H1 (cell line): ENCODE data around the gene ANAPC10. TPM values are rescaled to one million over a fixed set of nuclear protein-coding genes. Genes with fewer than 3 reads are reported as not detected.

Source experiments
- CTCF ChIA-PET: fragments of 300-600 bp; sonication (Branson Sonifier 250); formaldehyde crosslinking; loops from one replicate; lab custom pipeline; 2021; ENCODE audit not compliant: partially characterized antibody; lab: Charles Lee
- POLR2A ChIA-PET: fragments of 300-600 bp; sonication (Branson Sonifier 250); formaldehyde crosslinking; loops from one replicate; lab custom pipeline; 2021; ENCODE audit warnings: inconsistent platforms; ENCODE audit not compliant: partially characterized antibody; lab: Charles Lee
- DNase-seq, 2 experiments: peaks; one replicate each; pipeline versions ENCODE4 v3.0.0 to v3.0.0-alpha.2; 2010 to 2022; ENCODE audit warnings: low spot score in 2 of 2, low read depth in 1 of 2, mixed read lengths in 1 of 2
- FAIRE-seq: peaks from 2 replicates; lab custom pipeline; 2011; peaks lifted over from hg19 to GRCh38; lab: Jason Lieb, UNC
- H2AFZ ChIP-seq: 2 replicates; pipeline ENCODE4 v1.8.1; 2012; ENCODE audit warnings: low read length, inconsistent platforms
- H2AK5ac ChIP-seq: 2 replicates; pipeline ENCODE4 v1.6.1; 2013; ENCODE audit warnings: low read depth, low read length
- H2BK120ac ChIP-seq: replicated peaks from 2 replicates; pipeline ENCODE3; 2013; ENCODE audit warnings: low read depth, low read length, inconsistent platforms
- H2BK12ac ChIP-seq: 2 replicates; pipeline ENCODE4 v1.6.1; 2013; ENCODE audit warnings: low read depth, low read length
- H2BK15ac ChIP-seq: 2 replicates; pipeline ENCODE4 v1.6.1; 2013; ENCODE audit warnings: low read length
- H2BK20ac ChIP-seq: 2 replicates; pipeline ENCODE4 v1.6.1; 2013; ENCODE audit warnings: low read length
- H2BK5ac ChIP-seq: 2 replicates; pipeline ENCODE4 v1.6.1; 2013; ENCODE audit warnings: low read depth, low read length
- H3K14ac ChIP-seq: 2 replicates; pipeline ENCODE4 v1.6.1; 2013; ENCODE audit warnings: inconsistent platforms; ENCODE audit not compliant: insufficient read length
- H3K18ac ChIP-seq: 2 replicates; pipeline ENCODE4 v1.6.1; 2013; ENCODE audit warnings: low read length; ENCODE audit errors: extremely low read depth
- H3K23ac ChIP-seq: 2 replicates; pipeline ENCODE4 v1.6.1; 2013; ENCODE audit warnings: inconsistent platforms; ENCODE audit not compliant: insufficient read length
- H3K23me2 ChIP-seq: 2 replicates; pipeline ENCODE4 v1.6.1; 2013; ENCODE audit warnings: low read depth, low read length
- H3K27ac ChIP-seq: 2 replicates; pipeline ENCODE4 v1.6.1; 2011; ENCODE audit warnings: low read depth, low read length, inconsistent platforms
- H3K27me3 ChIP-seq, 4 experiments: replicated peaks in 1 of 4; 1 replicate in 1 of 4; 2 replicates in 3 of 4; pipeline versions ENCODE4 v1.6.1 to v1.8.1; 2011 to 2013; ENCODE audit warnings: low read length in 3 of 4, mild to moderate bottlenecking in 3 of 4, inconsistent platforms in 2 of 4, mixed read lengths in 2 of 4, moderate library complexity in 1 of 4; ENCODE audit not compliant: control insufficient read depth in 3 of 4, insufficient read depth in 3 of 4; ENCODE audit errors: extremely low read depth in 1 of 4
- H3K36me3 ChIP-seq, 4 experiments: 2 replicates each; pipeline versions ENCODE4 v1.6.1 to v1.8.1; 2011 to 2013; ENCODE audit warnings: mild to moderate bottlenecking in 4 of 4, low read length in 3 of 4, moderate library complexity in 2 of 4, control low read depth in 1 of 4, inconsistent platforms in 1 of 4; ENCODE audit not compliant: insufficient read depth in 4 of 4, control insufficient read depth in 2 of 4
- H3K4ac ChIP-seq: replicated peaks from 2 replicates; pipeline ENCODE3; 2013; ENCODE audit warnings: low read length, low read depth, mixed read lengths, inconsistent platforms; ENCODE audit not compliant: insufficient read length
- H3K4me1 ChIP-seq, 4 experiments: replicated peaks in 1 of 4; 1 replicate in 1 of 4; 2 replicates in 3 of 4; pipeline versions ENCODE4 v1.6.1 to v1.8.1; 2011 to 2013; ENCODE audit warnings: low read length in 3 of 4, inconsistent platforms in 2 of 4, mixed read lengths in 1 of 4; ENCODE audit not compliant: insufficient read depth in 4 of 4, control insufficient read depth in 3 of 4
- H3K4me2 ChIP-seq, 2 experiments: 2 replicates each; pipeline versions ENCODE4 v1.6.1 to v1.8.1; 2011 to 2013; ENCODE audit warnings: low read depth in 2 of 2, low read length in 2 of 2, control low read depth in 1 of 2, inconsistent platforms in 1 of 2, mild to moderate bottlenecking in 1 of 2; ENCODE audit not compliant: insufficient read depth in 1 of 2
- H3K4me3 ChIP-seq, 4 experiments: fragments of 200-600, 300-600 bp in 1 of 4; sonication (generic), shearing (Covaris generic), sonication (Bioruptor Twin) in 1 of 4; 2 replicates each; pipeline versions ENCODE4 v1.5.1 to v1.8.1; 2011 to 2016; ENCODE audit warnings: low read length in 4 of 4, low read depth in 3 of 4, control low read depth in 2 of 4, inconsistent platforms in 2 of 4, mild to moderate bottlenecking in 2 of 4, mixed read lengths in 1 of 4, moderate library complexity in 1 of 4; ENCODE audit not compliant: insufficient read depth in 2 of 4; ENCODE audit errors: extremely low read depth in 1 of 4
- H3K56ac ChIP-seq: replicated peaks from 2 replicates; pipeline ENCODE3; 2013; ENCODE audit warnings: low read depth, mild to moderate bottlenecking, mixed read lengths, low read length, inconsistent platforms; ENCODE audit not compliant: insufficient read length
- H3K79me1 ChIP-seq: 2 replicates; pipeline ENCODE4 v1.6.1; 2013; ENCODE audit warnings: low read depth, low read length, control low read depth
- H3K79me2 ChIP-seq, 2 experiments: 2 replicates each; pipeline versions ENCODE4 v1.6.1 to v1.8.1; 2012 to 2013; ENCODE audit warnings: low read length in 2 of 2, mild to moderate bottlenecking in 2 of 2, inconsistent platforms in 1 of 2; ENCODE audit not compliant: insufficient read depth in 2 of 2, control insufficient read depth in 1 of 2
- H3K9ac ChIP-seq, 4 experiments: replicated peaks in 1 of 4; 1 replicate in 1 of 4; 2 replicates in 3 of 4; pipeline versions ENCODE4 v1.6.1 to v1.8.1; 2011 to 2013; ENCODE audit warnings: low read depth in 3 of 4, low read length in 3 of 4, control low read depth in 2 of 4, mild to moderate bottlenecking in 2 of 4, moderate library complexity in 2 of 4, inconsistent platforms in 1 of 4; ENCODE audit errors: extremely low read depth in 1 of 4
- H3K9me3 ChIP-seq, 2 experiments: 2 replicates each; pipeline versions ENCODE4 v1.6.1 to v1.8.1; 2012 to 2013; ENCODE audit warnings: mild to moderate bottlenecking in 2 of 2, moderate library complexity in 2 of 2, control low read depth in 1 of 2, inconsistent platforms in 1 of 2, low read depth in 1 of 2, low read length in 1 of 2, mixed read lengths in 1 of 2; ENCODE audit not compliant: insufficient read depth in 2 of 2
- H4K20me1 ChIP-seq, 2 experiments: replicated peaks in 1 of 2; 2 replicates each; pipeline versions ENCODE3 to v1.8.1; 2011 to 2013; ENCODE audit warnings: inconsistent platforms in 2 of 2, low read length in 2 of 2, mild to moderate bottlenecking in 1 of 2; ENCODE audit not compliant: insufficient read depth in 2 of 2, control insufficient read depth in 1 of 2
- H4K5ac ChIP-seq: 2 replicates; pipeline ENCODE4 v1.6.1; 2013; ENCODE audit warnings: low read length, low read depth, mixed read lengths, inconsistent platforms; ENCODE audit not compliant: insufficient read length
- H4K8ac ChIP-seq: 2 replicates; pipeline ENCODE4 v1.8.0; 2013; ENCODE audit warnings: mild to moderate bottlenecking, moderate library complexity, low read length, inconsistent platforms; ENCODE audit not compliant: insufficient read depth; ENCODE audit errors: extremely low read depth
- H4K91ac ChIP-seq: replicated peaks from 2 replicates; pipeline ENCODE3; 2013; ENCODE audit warnings: low read length, mixed read lengths, inconsistent platforms; ENCODE audit not compliant: insufficient read length
- HDAC2 ChIP-seq, 2 experiments: fragments of 300-600 bp in 1 of 2; sonication (generic) in 1 of 2; IDR thresholded peaks; 2 replicates each; pipeline ENCODE4 v1.6.1; 2011 to 2012; ENCODE audit warnings: low read depth in 2 of 2, low read length in 2 of 2, mild to moderate bottlenecking in 2 of 2, moderate library complexity in 2 of 2, borderline replicate concordance in 1 of 2, inconsistent platforms in 1 of 2
- WGBS, 2 experiments: shearing (Covaris generic) in 1 of 2; methylation state at CpG; one replicate each; pipeline versions ENCODE4 v1.1.6 to v1.1.7; 2013 to 2015; ENCODE audit warnings: low lambda C conversion rate in 2 of 2, mixed read lengths in 2 of 2, inconsistent platforms in 1 of 2, low coverage in 1 of 2, missing lambda C conversion rate in 1 of 2; ENCODE audit not compliant: insufficient replicate concordance in 2 of 2, insufficient coverage in 1 of 2, insufficient read length in 1 of 2; ENCODE audit errors: extremely low coverage in 1 of 2, missing lambda C conversion rate in 1 of 2; 5-methylcytosine and 5-hydroxymethylcytosine counted together
- polyA plus RNA-seq, 7 experiments: library from polyadenylated mRNA; depleted of rRNA in 3 of 7; stranded (reverse) in 5 of 7; unstranded in 2 of 7; fragments of >200 nt in 5 of 7; fragments of 200-250 nt in 2 of 7; gene quantifications; 1 replicate in 5 of 7; 2 replicates in 1 of 7; 4 replicates in 1 of 7; pipeline versions ENCODE4 v1.2.1 to v1.2.3, GENCODE V29; 2011 to 2013; ENCODE audit warnings: missing spikeins in 2 of 7, mixed read lengths in 2 of 7
- total RNA-seq: library from RNA; stranded (reverse); fragmentation: NEBNext Ultra II Directional; extraction: Animal tissue kit (Norgen Biotek cat#: 25700); gene quantifications from 2 replicates; pipeline ENCODE4 v1.2.1, GENCODE V29; 2021

Gene ANAPC10
- total and polyA plus RNA-seq, 2 of the 8 experiments (the other 6 are each of a cell fraction or from before 2014, with no cell fraction given) = 17.6 to 23.3 TPM

GRCh38 chr4:145090380-145090779 is 7.6 kb downstream of the ANAPC10 start:
- FAIRE-seq = no peak
- peaks cover 5% of the 10 kb centered on the region in 2 experiments for H4K20me1 ChIP-seq
- H3K27me3 ChIP-seq = no peaks in the 10 kb centered on the region
- 95% methylated on average over 1 of the region's 1 CpG; no CpG with 5 or more reads in 1 of the 2 experiments for WGBS, 2 experiments
- ChIA-PET CTCF (no interaction called here), POLR2A (no interaction called here)
- TF ChIP-seq HDAC2 (IDR thresholded peaks at IDR 0.05; ENCODE audit: borderline replicate concordance in 1 of 2, low read depth in 2 of 2, low read length in 2 of 2) = no peak
- no peak overlapping the region for H3K56ac ChIP-seq
- no peak overlapping the region for H2BK20ac ChIP-seq
- H2AK5ac ChIP-seq = no peak overlapping the region
- no peaks in the 10 kb centered on the region; a peak in 1 of 4 replicates for H3K9me3 ChIP-seq
- H2BK15ac ChIP-seq = no peak overlapping the region
- no peak overlapping the region for H2BK120ac ChIP-seq
- H2AFZ ChIP-seq = no peak overlapping the region
- no peak overlapping the region for H2BK12ac ChIP-seq
- no peak overlapping the region for H4K91ac ChIP-seq
- H3K4me2 ChIP-seq = no peak overlapping the region
- H3K36me3 ChIP-seq = peaks cover 3 to 41% (median 16%) of the 10 kb centered on the region in 4 experiments
- H3K79me2 ChIP-seq = peaks cover 5 to 59% of the 10 kb centered on the region in 2 experiments; a peak in 3 of 4 replicates
- H3K14ac ChIP-seq = no peak overlapping the region
- no peak for DNase-seq
- no peak overlapping the region for H3K9ac ChIP-seq
- H3K79me1 ChIP-seq = peaks cover 2% of the 10 kb centered on the region; the same call in 1 of the 2 replicates
- no peak overlapping the region for H3K27ac ChIP-seq
- H3K4ac ChIP-seq = no peak overlapping the region
- H4K8ac ChIP-seq = no peak overlapping the region
- no peak overlapping the region for H3K23ac ChIP-seq
- H3K4me1 ChIP-seq = no peaks in the 10 kb centered on the region
- H3K18ac ChIP-seq = no peak overlapping the region
- H3K23me2 ChIP-seq = no peaks in the 10 kb centered on the region
- no peak overlapping the region for H4K5ac ChIP-seq
- no peak overlapping the region for H2BK5ac ChIP-seq
- no peak overlapping the region for H3K4me3 ChIP-seq
